RCC 7860 (cell line): Measurements from ENCODE around the gene C6orf15.

ENCODE experiments used
- DNase-seq: peaks from one replicate; pipeline ENCODE4 v3.0.0-alpha.2; 2015; ENCODE audit warnings: low spot score
- FAIRE-seq: peaks from 2 replicates; lab custom pipeline; 2012; peaks lifted over from hg19 to GRCh38; lab: Jason Lieb, UNC

Gene C6orf15

GRCh38 chr6:31112478-31112877 lies at the start of gene C6orf15:
TSS of gene C6orf15 (minus strand) at chr6:31112575. CDS start at chr6:31112555, 20 bp downstream.
- no peak for FAIRE-seq
- DNase-seq, result no peak

GRCh38 chr6:31161216-31162126 lies 49.1 kb upstream of the C6orf15 start:
- FAIRE-seq (no peak), DNase-seq (no peak)

- FAIRE-seq (no peak), DNase-seq (peak; percentile 35)
Measured at GRCh38 chr6:31158863-31159855, 46.8 kb upstream of the C6orf15 start.

- FAIRE-seq, result peak; percentile 87
- DNase-seq, result peak; percentile 97
Measured at GRCh38 chr6:31158140-31158862, 45.9 kb upstream of the C6orf15 start, which contains the start of gene TCF19. TSS of gene TCF19 (plus strand) at chr6:31158589. CDS start at chr6:31159470, 881 bp downstream.

- DNase-seq (no peak), FAIRE-seq (no peak)
Measured at GRCh38 chr6:31157513-31158139, 45.3 kb upstream of the C6orf15 start, which contains the start of gene CCHCR1. TSS of gene CCHCR1 (minus strand) at chr6:31157802. CDS start at chr6:31157600, 202 bp downstream.

GRCh38 chr6:31156641-31157040 lies 44.3 kb upstream of the C6orf15 start:
- FAIRE-seq (no peak), DNase-seq (no peak)

GRCh38 chr6:31154436-31154835 lies 42.1 kb upstream of the C6orf15 start:
- FAIRE-seq (no peak), DNase-seq (no peak)

GRCh38 chr6:31152781-31153180 lies 40.4 kb upstream of the C6orf15 start:
- DNase-seq (peak; percentile 65), FAIRE-seq (peak; percentile 69)

- DNase-seq, result no peak
- FAIRE-seq, result no peak
Measured at GRCh38 chr6:31149827-31150447, 37.6 kb upstream of the C6orf15 start.

GRCh38 chr6:31145386-31145785 lies 33.0 kb upstream of the C6orf15 start:
- DNase-seq (no peak), FAIRE-seq (no peak)

GRCh38 chr6:31144970-31145340 lies 32.6 kb upstream of the C6orf15 start:
- no peak for DNase-seq
- no peak for FAIRE-seq

- FAIRE-seq, result no peak
Measured at GRCh38 chr6:31144296-31144969, 32.1 kb upstream of the C6orf15 start.

GRCh38 chr6:31143148-31143547 lies 30.8 kb upstream of the C6orf15 start:
- FAIRE-seq (peak; percentile 63), DNase-seq (peak; percentile 83)

More at GRCh38 chr6:31144296-31144969, 32.1 kb upstream of the C6orf15 start:
- no peak for DNase-seq

GRCh38 chr6:31142361-31142761 lies 30.0 kb upstream of the C6orf15 start:
- FAIRE-seq (no peak), DNase-seq (no peak)

- FAIRE-seq (no peak), DNase-seq (no peak)
Measured at GRCh38 chr6:31140643-31141042, 28.3 kb upstream of the C6orf15 start.

GRCh38 chr6:31139599-31139998 lies 27.2 kb upstream of the C6orf15 start:
- no peak for FAIRE-seq

GRCh38 chr6:31138982-31139381 lies 26.6 kb upstream of the C6orf15 start, which contains the start of gene PSORS1C2:
TSS of gene PSORS1C2 (minus strand) at chr6:31139066. CDS start at chr6:31139026, 40 bp downstream.
- DNase-seq, result no peak
- no peak for FAIRE-seq

More at GRCh38 chr6:31139599-31139998, 27.2 kb upstream of the C6orf15 start:
- DNase-seq, result peak; percentile 72

- no peak for FAIRE-seq
Measured at GRCh38 chr6:31135710-31136109, 23.3 kb upstream of the C6orf15 start.

GRCh38 chr6:31132806-31133205 lies 20.4 kb upstream of the C6orf15 start:
- FAIRE-seq (no peak), DNase-seq (no peak)

More at GRCh38 chr6:31135710-31136109, 23.3 kb upstream of the C6orf15 start:
- no peak for DNase-seq
